HL-60/S4 treated with phorbol 12-myristate 13-acetate at 8.2 ng/mL for 4 days and 3 days (cell line): ENCODE measurements around the gene RANBP3.
"Not testable (repeated sequence)": the region's sequence is repeated elsewhere in the genome, so short reads cannot be mapped to it uniquely, and the experiment has no call there.

Experiments
- in situ Hi-C: fragments of 300-500 bp; cut with MboI; formaldehyde crosslinking; loops from 2 replicates; pipeline ENCODE4 v1.15.0; 2022; ENCODE audit warnings: low sequenced_read_pairs

The RANBP3 gene

GRCh38 chr19:5891938-5892771 is 85.8 kb downstream of the RANBP3 start:
- in situ Hi-C loops: no loop called here

DNA sequence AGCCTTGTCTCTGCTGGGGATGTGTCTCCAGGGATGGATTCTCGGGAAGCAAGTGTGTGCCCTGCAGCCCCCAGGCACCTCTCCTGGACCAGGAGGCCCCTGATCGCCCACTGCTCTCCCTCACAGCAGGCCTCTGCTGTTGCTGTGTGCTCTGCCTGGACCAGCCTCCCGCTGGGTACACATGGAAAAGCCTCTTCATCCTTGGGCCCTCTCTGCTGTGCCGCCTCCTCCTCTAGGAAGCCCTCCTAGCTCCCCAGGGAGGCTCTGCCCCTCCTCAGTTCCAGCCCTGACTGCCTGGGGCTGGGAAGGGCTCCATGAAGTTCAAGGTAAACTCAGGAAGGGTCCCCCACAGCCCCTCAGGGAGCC is 86.4 kb downstream of the RANBP3 start:
- in situ Hi-C loops: no loop called here

DNA sequence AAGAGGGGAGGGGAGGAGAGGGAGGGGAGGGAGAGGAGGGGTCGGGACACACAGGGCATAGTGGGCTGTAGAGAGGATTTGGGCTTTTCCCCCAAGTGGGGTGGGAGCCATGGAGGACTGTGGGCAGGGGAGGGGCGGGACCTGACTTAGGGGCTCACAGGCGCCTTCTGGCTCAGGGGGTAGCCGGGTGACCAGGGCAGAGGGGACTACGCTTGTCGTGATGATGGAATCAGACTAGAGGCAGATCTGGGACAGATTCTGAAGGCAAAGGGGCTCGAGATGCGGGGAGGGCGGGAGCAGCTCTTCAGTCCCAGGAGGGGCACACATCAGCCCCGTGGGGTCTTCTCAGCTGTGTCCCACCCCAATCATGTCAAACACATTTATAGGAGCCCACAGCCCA is 87.8 kb downstream of the RANBP3 start:
- in situ Hi-C loops: no loop called here

DNA sequence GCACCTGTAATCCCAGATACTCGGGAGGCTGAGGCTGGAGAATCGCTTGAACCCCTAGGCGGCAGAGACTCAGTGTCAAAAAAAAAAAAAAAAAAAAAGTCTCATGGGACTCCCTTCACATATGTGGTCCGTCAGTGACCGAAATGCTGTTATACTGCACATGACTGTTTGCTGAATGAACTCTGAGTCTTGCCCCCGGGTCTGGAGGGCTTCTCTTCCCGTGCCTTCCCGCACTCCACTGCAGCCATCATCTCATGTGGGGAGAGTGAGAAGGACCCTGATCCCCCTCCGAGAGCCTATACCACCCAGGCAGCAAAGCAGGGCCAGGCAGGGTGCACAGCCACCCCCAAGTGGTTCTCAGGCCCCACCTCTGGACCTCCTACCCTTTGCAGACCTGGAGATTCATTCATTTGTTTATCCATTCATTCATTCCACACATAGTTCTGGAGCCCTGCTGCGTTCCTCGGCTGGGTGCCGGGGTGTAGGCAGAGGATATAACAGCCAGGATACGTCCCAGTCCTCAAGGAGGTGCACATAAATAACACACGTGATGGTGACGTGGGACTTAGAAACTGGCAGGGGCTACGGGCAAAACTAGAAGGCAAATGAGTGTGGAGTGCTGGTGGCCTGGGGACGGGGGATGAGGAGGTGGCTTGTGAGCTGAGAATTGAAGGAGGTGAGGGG is 88.5 kb downstream of the RANBP3 start:
- in situ Hi-C loops: no loop called here

- in situ Hi-C loops: not testable (repeated sequence)
Measured at GRCh38 chr19:5884065-5884811, 93.7 kb downstream of the RANBP3 start.

DNA sequence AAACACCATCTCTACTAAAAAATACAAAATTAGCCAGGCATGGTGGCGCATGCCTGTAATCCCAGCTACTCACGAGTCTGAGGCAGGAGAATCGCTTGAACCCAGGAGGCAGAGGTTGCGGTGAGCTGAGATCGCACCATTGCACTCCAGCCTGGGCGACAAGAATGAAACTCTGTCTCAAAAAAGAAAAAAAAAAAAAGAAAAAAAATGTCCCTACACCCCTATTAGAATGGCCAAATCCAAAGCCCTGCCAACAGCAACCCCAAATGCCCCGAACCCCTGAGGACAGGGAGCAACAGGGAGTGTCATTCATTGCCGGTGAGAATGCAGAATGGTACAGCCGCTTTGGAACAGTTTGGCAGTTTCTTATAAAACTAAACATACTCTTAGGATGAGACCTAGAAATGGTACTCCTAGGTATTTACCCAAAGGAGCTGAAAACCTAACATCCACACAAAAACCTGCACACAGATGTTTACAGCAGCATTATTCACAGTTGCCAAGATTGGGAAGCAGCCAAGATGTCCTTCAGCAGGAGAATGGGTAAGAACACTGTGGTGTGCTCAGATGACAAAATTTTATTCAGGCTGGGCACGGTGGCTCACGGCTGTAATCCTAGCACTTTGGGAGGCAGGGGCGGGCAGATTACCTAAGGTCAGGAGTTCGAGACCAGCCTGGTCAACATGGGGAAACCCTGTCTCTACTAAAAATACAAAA is 94.6 kb downstream of the RANBP3 start:
- in situ Hi-C loops: not testable (repeated sequence)

- in situ Hi-C loops: no loop called here
Measured at GRCh38 chr19:5882421-5882968, 95.4 kb downstream of the RANBP3 start.

GRCh38 chr19:5881543-5882299 is 96.2 kb downstream of the RANBP3 start:
- in situ Hi-C loops: no loop called here

DNA sequence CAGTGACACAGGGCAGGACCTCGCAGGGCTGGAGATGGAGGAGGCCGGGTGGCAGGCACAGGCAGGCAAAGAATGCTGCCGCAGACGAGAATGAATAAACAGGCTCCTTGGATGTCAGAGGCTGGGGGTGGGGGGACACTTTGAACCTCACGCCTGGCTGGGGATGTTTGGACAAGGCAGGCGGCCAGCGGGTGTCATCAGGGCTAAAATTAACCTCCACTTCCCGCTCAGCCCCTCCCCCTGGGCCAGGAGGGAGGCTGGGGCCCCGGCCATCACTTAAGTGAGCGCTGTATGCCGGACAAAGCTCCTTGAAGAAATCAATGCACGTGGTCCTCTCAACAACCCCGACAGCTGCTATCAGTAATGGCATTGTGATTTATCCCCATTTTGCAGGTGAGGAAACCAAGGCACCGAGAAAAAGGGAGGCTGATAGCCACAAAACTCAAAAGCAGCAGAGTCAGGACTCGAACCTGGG is 97.3 kb downstream of the RANBP3 start:
- in situ Hi-C loops: no loop called here

GRCh38 chr19:5880196-5880595 is 97.7 kb downstream of the RANBP3 start:
- in situ Hi-C loops: no loop called here

DNA sequence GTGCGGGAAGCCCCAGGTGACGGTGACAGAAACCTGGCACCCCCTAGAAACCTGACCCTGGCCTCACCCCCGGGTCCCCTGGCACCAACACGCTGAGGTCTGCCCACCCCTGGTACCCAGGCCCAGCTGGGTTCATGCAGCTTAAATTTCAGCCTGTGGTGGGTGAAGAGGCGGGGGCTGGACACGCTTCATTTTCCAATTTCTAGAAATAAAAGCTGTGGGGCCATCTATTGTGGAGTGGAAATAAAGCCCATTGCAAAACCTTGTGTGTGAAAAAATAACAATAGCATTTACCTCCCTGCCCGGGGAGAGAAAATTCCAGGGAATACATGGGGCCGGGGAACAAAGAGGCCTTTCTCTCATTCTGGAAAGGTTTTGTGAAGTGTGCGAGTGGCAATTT is 100.1 kb downstream of the RANBP3 start:
- in situ Hi-C loops: no loop called here

GRCh38 chr19:5877427-5877826 is 100.5 kb downstream of the RANBP3 start:
- in situ Hi-C loops: no loop called here

DNA sequence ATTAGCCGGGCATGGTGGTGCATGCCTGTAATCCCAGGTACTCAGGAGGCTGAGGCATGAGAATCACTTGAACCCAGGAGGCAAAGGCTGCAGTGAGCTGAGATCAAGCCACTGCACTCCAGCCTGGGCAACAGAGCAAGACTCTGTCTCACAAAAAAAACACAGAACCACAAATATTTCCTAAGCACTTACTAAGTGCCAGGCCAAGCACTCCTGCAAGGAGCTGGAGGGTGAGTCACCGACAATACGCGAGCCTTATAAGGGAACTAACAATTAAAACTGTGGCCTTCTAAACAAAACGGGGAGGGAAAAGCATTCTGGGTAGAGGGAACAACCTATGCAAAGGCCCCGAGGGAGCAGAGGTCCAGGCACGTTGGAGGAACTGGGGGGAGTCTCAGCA is 103.4 kb downstream of the RANBP3 start:
- in situ Hi-C loops: not testable (repeated sequence)

DNA sequence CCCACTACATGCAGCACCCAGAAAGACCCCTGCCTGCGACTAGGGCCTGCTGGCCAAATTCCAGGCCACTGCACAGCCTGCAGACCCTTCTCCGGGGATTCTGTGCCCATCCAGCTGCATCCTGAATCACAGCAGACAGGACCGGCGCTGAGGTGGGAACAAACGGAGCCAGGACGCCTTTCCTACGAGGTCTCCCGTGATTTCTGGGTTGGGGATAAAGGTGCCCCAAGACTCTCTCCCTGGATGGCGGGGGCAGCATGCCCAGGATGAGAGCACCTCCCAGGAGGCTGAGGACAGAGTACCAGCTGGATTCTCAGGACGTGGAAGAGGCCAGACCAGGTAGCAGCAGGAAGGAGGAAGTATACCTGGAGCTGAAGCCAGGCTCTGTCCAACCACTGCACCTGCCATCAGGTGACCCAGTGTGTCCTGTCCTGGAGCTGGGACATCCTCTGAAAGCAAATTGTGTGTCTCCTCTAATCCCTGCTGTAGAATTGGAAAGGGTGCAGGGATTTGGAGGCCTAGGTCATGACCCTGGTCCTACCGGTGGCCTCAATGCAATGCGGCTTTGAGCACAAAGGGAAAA is 104.2 kb downstream of the RANBP3 start:
- in situ Hi-C loops: no loop called here

GRCh38 chr19:5870986-5871394 is 107.0 kb downstream of the RANBP3 start:
- in situ Hi-C loops: no loop called here

DNA sequence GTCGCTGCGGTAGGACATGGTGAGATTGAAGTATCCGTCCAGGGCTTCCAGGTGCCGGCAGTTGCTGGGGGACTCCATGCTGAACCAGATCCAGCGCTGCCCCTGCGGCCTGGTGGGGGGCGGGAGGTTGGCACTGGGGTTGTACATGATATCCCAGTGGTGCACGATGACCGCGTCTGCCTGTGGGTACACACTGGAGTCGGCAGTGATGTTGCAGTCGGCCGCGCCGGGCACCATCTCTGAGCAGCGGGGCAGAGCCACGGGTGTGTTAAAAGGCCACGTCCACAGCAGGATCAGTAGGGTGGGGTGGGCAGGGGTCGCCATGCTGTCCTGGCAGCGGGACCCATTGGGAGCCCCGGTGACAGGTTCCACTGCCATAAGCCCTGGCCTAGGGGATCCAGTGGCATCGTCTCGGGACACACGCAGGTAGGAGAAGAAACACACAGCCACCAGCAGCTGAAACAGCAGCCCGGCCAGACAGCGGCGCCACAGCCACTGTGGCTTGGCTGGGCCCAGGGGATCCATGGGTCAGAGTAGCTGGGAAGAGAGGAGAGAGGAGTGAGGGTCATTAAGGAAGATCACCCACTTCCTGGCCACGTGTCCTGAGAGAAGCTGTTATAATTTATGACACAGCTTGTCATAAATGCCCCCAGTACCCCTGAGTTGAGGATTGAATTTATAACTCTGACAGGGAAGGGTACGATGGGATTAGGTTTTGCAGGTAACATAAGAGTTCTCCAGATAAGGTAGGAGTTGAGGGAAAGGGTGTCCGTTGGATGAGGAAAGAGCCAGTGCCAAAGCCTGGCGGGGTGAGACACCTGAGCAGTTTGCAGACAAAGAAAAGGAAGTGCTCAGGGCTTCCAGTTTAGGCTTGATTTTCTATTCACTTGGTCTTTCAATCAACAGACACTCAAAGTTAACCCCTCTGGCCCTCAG is 110.5 kb downstream of the RANBP3 start:
- in situ Hi-C loops: no loop called here
